ENCODE data around the gene BUB3. TPM values are rescaled to one million over a fixed set of nuclear protein-coding genes. Genes with fewer than 3 reads are reported as not detected.

Gene BUB3
- total and polyA plus RNA-seq, 2 of the 8 experiments (the other 6 are each of a cell fraction or from before 2014, with no cell fraction given), result 183 to 207 TPM

- no peak overlapping the region for H2BK120ac ChIP-seq (replicated peaks; ENCODE audit: low read depth, low read length)
- no peak overlapping the region for H3K56ac ChIP-seq (replicated peaks; ENCODE audit: insufficient read length, low read depth, low read length)
- no peak overlapping the region for H2BK5ac ChIP-seq (ENCODE audit: low read depth, low read length)
- H4K20me1 ChIP-seq (replicated peaks in 1 of 2; ENCODE audit: control insufficient read depth in 1 of 2, insufficient read depth in 2 of 2, low read length in 2 of 2), result no peaks in the 10 kb centered on the region
- FAIRE-seq, result no peak
- no peaks in the 10 kb centered on the region for H3K9me3 ChIP-seq (ENCODE audit: insufficient read depth in 2 of 2, low read depth in 1 of 2, low read length in 1 of 2)
- H4K5ac ChIP-seq (ENCODE audit: insufficient read length, low read depth, low read length), result no peak overlapping the region
- no peak overlapping the region for H3K27ac ChIP-seq (ENCODE audit: low read depth, low read length)
- H4K8ac ChIP-seq (ENCODE audit: extremely low read depth, insufficient read depth, low read length), result no peak overlapping the region
- no peak overlapping the region for H2BK12ac ChIP-seq (ENCODE audit: low read depth, low read length)
- no peak overlapping the region for H3K14ac ChIP-seq (ENCODE audit: insufficient read length)
- no peak overlapping the region for H3K23ac ChIP-seq (ENCODE audit: insufficient read length)
- no peak overlapping the region for H2AK5ac ChIP-seq (ENCODE audit: low read depth, low read length)
- no peak overlapping the region for H2AFZ ChIP-seq (ENCODE audit: low read length)
- ChIA-PET CTCF (ENCODE audit: partially characterized antibody) (interaction anchor here (1.4 kb wide), 1 partner anchor 346 kb away, joined by 3 read pairs; no protein-coding TSS in a partner anchor), POLR2A (ENCODE audit: partially characterized antibody) (no interaction called here)
- H3K36me3 ChIP-seq (ENCODE audit: control insufficient read depth in 2 of 4, insufficient read depth in 4 of 4, low read length in 3 of 4), result no peaks in the 10 kb centered on the region
- H3K23me2 ChIP-seq (ENCODE audit: low read depth, low read length), result no peaks in the 10 kb centered on the region
- H3K4me1 ChIP-seq (replicated peaks in 1 of 4; ENCODE audit: control insufficient read depth in 3 of 4, insufficient read depth in 4 of 4, low read length in 3 of 4), result no peaks in the 10 kb centered on the region; a peak in 1 of 7 replicates
- H2BK15ac ChIP-seq (ENCODE audit: low read length), result no peak overlapping the region
- H3K79me2 ChIP-seq (ENCODE audit: control insufficient read depth in 1 of 2, insufficient read depth in 2 of 2, low read length in 2 of 2), result no peaks in the 10 kb centered on the region
- H4K91ac ChIP-seq (replicated peaks; ENCODE audit: insufficient read length, low read length), result no peak overlapping the region
- H3K27me3 ChIP-seq (replicated peaks in 1 of 4; ENCODE audit: control insufficient read depth in 3 of 4, extremely low read depth in 1 of 4, insufficient read depth in 3 of 4, low read length in 3 of 4), result no peaks in the 10 kb centered on the region
- no peak overlapping the region for H3K18ac ChIP-seq (ENCODE audit: extremely low read depth, low read length)
- WGBS, 2 experiments (ENCODE audit: extremely low coverage in 1 of 2, insufficient coverage in 1 of 2, insufficient read length in 1 of 2, insufficient replicate concordance in 2 of 2, low coverage in 1 of 2, low lambda C conversion rate in 2 of 2, missing lambda C conversion rate in 1 of 2), result 79% methylated on average over 1 of the region's 1 CpG; no CpG with 5 or more reads in 1 of the 2 experiments
- no peak overlapping the region for H3K4me3 ChIP-seq (ENCODE audit: extremely low read depth in 1 of 4, insufficient read depth in 2 of 4, low read depth in 3 of 4, low read length in 4 of 4)
- H3K4me2 ChIP-seq (ENCODE audit: insufficient read depth in 1 of 2, low read depth in 2 of 2, low read length in 2 of 2), result no peak overlapping the region
- no peak overlapping the region for H3K9ac ChIP-seq (replicated peaks in 1 of 4; ENCODE audit: extremely low read depth in 1 of 4, low read depth in 3 of 4, low read length in 3 of 4)
- H3K79me1 ChIP-seq (ENCODE audit: low read depth, low read length), result no peaks in the 10 kb centered on the region
- DNase-seq (ENCODE audit: low read depth in 1 of 2, low spot score in 2 of 2), result no peak
- H2BK20ac ChIP-seq (ENCODE audit: low read length), result no peak overlapping the region
- H3K4ac ChIP-seq (replicated peaks; ENCODE audit: insufficient read length, low read depth, low read length), result no peak overlapping the region
- no peak for TF ChIP-seq EGR1 (IDR thresholded peaks at IDR 0.05; ENCODE audit: borderline replicate concordance, low read depth, low read length)
- TF ChIP-seq, protein P1, sequence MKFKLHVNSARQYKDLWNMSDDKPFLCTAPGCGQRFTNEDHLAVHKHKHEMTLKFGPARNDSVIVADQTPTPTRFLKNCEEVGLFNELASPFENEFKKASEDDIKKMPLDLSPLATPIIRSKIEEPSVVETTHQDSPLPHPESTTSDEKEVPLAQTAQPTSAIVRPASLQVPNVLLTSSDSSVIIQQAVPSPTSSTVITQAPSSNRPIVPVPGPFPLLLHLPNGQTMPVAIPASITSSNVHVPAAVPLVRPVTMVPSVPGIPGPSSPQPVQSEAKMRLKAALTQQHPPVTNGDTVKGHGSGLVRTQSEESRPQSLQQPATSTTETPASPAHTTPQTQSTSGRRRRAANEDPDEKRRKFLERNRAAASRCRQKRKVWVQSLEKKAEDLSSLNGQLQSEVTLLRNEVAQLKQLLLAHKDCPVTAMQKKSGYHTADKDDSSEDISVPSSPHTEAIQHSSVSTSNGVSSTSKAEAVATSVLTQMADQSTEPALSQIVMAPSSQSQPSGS (IDR thresholded peaks at IDR 0.05; ENCODE audit: low read length), result no peak
- TF ChIP-seq POLR2AphosphoS5 (IDR thresholded peaks at IDR 0.05; ENCODE audit: low read depth, low read length), result no peak
- no peak for TF ChIP-seq SUZ12 (IDR thresholded peaks at IDR 0.05; ENCODE audit: low read length)
- TF ChIP-seq KDM1A (IDR thresholded peaks at IDR 0.05; ENCODE audit: borderline replicate concordance, low read length), result no peak
- no peak for TF ChIP-seq KDM5A (IDR thresholded peaks at IDR 0.05; ENCODE audit: low read length)
Observed at GRCh38 chr10:123212063-123212462, 57.9 kb downstream of the BUB3 start.

Measured in H1 (cell line).